Measurements from ENCODE around the gene TNFRSF9.

Gene TNFRSF9

DNA sequence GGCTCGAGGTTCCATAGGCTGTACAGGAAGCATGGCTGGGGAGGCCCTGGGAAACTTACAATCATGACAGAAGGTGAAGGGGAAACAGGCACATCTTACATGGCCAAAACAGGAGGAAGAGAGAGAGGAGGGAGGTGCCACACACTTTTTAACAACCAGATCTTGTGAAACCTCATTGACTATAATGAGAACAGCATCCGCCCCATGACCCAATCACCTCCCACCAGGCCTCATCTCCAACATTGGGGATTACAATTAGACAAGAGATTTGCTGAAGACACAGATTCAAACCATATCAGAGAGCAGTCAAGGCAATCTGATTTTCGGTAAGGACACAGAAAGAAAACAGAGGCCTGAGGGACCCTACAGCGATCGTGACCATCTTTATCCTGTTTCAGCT, 41.7 kb downstream of the TNFRSF9 start:
- TF ChIP-seq ZFX (IDR thresholded peaks at IDR 0.05; ENCODE audit: borderline replicate concordance) = no peak
- TF ChIP-seq, protein P1, sequence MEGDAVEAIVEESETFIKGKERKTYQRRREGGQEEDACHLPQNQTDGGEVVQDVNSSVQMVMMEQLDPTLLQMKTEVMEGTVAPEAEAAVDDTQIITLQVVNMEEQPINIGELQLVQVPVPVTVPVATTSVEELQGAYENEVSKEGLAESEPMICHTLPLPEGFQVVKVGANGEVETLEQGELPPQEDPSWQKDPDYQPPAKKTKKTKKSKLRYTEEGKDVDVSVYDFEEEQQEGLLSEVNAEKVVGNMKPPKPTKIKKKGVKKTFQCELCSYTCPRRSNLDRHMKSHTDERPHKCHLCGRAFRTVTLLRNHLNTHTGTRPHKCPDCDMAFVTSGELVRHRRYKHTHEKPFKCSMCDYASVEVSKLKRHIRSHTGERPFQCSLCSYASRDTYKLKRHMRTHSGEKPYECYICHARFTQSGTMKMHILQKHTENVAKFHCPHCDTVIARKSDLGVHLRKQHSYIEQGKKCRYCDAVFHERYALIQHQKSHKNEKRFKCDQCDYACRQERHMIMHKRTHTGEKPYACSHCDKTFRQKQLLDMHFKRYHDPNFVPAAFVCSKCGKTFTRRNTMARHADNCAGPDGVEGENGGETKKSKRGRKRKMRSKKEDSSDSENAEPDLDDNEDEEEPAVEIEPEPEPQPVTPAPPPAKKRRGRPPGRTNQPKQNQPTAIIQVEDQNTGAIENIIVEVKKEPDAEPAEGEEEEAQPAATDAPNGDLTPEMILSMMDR (IDR thresholded peaks at IDR 0.05) = no peak
- no peak overlapping the region for H3K27ac ChIP-seq

DNA sequence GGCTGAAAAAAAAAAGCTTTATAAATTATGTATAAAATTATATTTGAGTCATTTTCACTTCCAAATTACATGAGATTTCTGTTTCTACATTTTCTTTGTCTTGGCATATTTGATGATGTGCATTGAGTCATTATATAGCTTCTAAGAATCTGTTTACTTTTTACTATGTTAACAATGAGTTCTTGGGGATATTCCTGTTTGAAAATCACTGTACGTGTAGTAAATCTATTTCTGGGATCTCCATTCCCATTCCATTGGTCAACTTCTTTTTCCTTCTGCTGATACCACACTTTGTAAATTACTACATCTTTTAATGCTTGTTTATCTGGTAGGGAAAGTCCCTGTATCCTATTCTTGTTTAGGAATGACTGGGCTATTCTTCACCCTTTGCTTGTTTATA, 43.6 kb downstream of the TNFRSF9 start:
- no peak for TF ChIP-seq ZFX (IDR thresholded peaks at IDR 0.05; ENCODE audit: borderline replicate concordance)
- TF ChIP-seq, protein P1 (IDR thresholded peaks at IDR 0.05) = no peak

DNA sequence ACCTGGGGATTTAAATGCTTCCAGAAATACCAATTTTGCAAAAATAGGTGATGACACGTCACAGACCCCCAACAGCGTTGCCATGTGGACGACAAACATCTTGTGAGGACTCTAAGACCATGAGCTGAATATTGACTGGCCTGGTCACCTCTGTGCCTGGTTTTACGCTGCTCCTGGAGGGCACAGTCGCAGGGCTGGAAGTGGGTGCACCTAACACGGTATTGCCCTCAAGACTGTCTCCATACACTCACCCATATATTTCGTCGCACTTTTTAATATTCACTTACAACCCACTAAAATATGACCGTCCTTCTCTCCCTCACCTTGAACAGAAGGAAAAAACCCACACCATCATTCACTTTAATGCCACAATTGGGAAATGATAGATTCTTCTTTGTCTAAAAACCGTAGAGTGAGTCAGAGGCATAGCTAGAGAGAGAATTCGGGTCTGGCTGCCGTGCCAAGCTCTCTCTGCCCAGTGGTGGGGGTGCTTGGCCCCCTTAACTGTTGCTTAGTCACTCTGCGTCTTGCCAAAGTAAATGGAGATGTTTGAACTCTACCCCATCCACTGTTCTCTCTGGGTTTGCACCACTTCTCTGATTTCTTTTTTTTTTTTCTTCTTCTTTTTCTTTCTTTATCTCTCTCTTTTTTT, 47.0 kb downstream of the TNFRSF9 start:
- H3K27ac ChIP-seq = no peak overlapping the region
- TF ChIP-seq, protein P1 (IDR thresholded peaks at IDR 0.05) = no peak
- no peak for TF ChIP-seq ZFX (IDR thresholded peaks at IDR 0.05; ENCODE audit: borderline replicate concordance)

More for the DNA sequence above, 43.6 kb downstream of the TNFRSF9 start:
- no peak overlapping the region for H3K27ac ChIP-seq

DNA sequence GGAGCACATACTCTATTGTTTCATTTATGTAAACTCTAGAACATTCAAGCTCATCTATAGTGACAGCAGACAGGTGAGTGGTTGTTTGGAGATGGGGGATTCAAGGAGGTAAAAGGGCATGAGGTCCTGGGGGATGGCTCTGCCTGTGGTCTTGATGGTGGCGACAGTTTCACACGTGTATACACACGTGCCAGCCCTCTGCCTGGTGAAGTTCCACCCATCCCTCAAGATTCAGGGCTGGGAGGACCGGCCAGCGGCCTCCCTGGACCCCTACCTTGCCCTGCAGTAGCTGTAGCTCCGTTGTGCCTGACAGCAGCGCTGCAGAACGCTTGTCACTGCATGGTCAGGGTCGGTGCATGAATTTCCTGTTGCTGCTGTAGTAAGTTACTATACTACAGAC, 48.8 kb downstream of the TNFRSF9 start:
- TF ChIP-seq ZFX (IDR thresholded peaks at IDR 0.05; ENCODE audit: borderline replicate concordance) = no peak
- TF ChIP-seq, protein P1 (IDR thresholded peaks at IDR 0.05) = no peak
- H3K27ac ChIP-seq = no peak overlapping the region

DNA sequence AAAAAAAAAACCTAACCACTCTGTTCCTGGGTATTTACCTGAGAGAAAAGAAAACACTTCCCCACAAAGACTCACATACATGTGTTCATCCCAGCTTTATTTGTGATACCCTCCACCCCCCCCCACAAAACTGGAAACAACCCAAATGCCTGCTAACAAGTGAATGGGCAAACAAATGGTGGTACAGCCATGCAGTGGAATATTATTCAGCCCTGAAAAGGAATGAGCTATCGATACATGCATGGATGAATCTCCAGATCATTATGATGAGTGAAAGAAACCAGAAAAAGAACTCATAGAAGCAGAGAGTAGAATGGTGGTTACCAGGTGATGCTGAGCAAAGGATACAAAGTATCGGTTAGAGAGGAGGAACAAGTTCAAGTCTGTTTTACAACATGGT, 49.8 kb downstream of the TNFRSF9 start:
- TF ChIP-seq, protein P1 (IDR thresholded peaks at IDR 0.05) = no peak
- no peak for TF ChIP-seq ZFX (IDR thresholded peaks at IDR 0.05; ENCODE audit: borderline replicate concordance)
- H3K27ac ChIP-seq = no peak overlapping the region

DNA sequence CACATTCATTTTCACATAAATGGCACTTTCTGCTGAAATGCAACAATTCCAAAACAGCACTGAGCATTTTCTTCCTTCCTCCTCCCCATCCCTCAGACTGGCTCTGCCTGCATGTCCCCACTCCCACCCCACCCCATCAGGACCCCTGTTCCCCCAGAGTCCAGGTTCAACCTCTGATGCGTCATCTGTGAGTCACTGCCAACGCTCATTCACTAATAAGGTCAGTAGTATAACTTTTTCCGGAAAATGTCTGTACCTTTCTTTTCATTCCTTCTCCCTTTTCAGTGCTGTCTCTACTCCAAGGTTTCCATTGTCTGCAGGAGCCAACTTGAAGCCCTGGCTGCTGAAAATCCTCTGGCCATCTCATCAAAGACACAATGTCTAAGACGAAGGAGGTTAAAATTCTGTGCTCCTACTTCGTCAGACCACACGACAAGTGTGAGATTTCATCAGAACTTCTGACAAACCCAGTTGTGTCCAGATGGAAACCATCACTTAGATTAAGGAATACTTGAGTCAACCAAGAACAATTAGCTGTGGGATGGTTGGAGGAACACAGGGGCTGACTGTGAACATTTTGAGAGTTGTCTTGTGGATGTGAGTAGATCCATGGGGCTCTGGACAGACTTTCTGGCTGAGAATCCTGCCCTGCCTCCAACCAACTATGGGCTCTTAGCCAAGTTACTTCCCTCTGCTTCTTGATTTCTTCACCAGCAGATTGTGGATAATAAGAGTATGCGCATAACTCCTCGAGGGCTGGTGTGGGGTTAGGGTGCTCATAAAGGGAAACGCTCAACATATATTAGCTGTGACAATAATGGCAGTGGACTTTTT, 52.2 kb downstream of the TNFRSF9 start:
- TF ChIP-seq, protein P1 (IDR thresholded peaks at IDR 0.05) = no peak
- no peak for TF ChIP-seq ZFX (IDR thresholded peaks at IDR 0.05; ENCODE audit: borderline replicate concordance)
- no peak overlapping the region for H3K27ac ChIP-seq

DNA sequence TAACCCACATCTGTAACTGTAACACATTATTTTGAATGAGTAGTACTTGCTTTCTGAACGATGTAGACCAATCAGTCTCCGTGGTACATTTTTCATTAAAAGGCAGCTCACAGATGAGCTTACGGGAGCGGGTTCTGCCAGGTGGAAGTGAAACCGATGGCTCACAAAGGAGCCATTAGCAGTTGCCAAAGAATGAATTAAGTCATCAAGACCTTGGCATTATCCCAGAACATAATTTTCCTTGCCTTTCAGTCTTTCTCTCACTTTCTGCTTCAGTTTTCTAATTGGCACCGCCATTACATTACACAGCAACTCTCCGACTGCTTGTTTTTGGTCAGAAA, 54.3 kb downstream of the TNFRSF9 start:
- no peak overlapping the region for H3K27ac ChIP-seq
- TF ChIP-seq, protein P1 (IDR thresholded peaks at IDR 0.05) = no peak
